IMR-90 (cell line): ENCODE data around the gene CD82. TPM values are rescaled to one million over a fixed set of nuclear protein-coding genes. Genes with fewer than 3 reads are reported as not detected.

ENCODE experiments used
- ATAC-seq: fragments of 200-7000 bp; cut with Tn5 transposase; 2 replicates; pipeline ENCODE4 v1.9.1; 2020; ENCODE audit warnings: low read depth, mild to moderate bottlenecking, moderate library complexity
- BruUV-seq: library from RNA; stranded (reverse); fragments of 400-500 nt; replicated peaks from 2 replicates; lab custom pipeline; 2021; lab: Mats Ljungman, UMichigan
- CTCF ChIA-PET: fragments of 300-600 bp; formaldehyde crosslinking; extraction: SDS; loops from one replicate; lab custom pipeline; 2021; ENCODE audit warnings: antibody characterized with exemption; lab: Yijun Ruan, JAX
- POLR2A ChIA-PET: fragments of 300-600 bp; sonication (Branson Sonifier 250); formaldehyde crosslinking; loops from one replicate; lab custom pipeline; 2022; ENCODE audit warnings: antibody characterized with exemption; ENCODE audit not compliant: unreplicated experiment; lab: Charles Lee
- DNase-seq: peaks from one replicate; pipeline ENCODE4 v3.0.0; 2013
- H2AFZ ChIP-seq: replicated peaks from 2 replicates; pipeline ENCODE3; 2013; ENCODE audit warnings: low read length, mild to moderate bottlenecking; ENCODE audit not compliant: poor library complexity
- H2AK5ac ChIP-seq: 2 replicates; pipeline ENCODE4 v1.6.1; 2013; ENCODE audit warnings: low read depth, low read length, inconsistent platforms
- H2AK9ac ChIP-seq: replicated peaks from 2 replicates; pipeline ENCODE3; 2013; ENCODE audit warnings: mild to moderate bottlenecking, low read depth, low read length, moderate library complexity; ENCODE audit not compliant: poor library complexity
- H2BK120ac ChIP-seq: 2 replicates; pipeline ENCODE4 v1.6.1; 2013; ENCODE audit warnings: low read depth, low read length, inconsistent platforms
- H2BK15ac ChIP-seq: 3 replicates; pipeline ENCODE4 v1.6.1; 2013; ENCODE audit warnings: low read depth, low read length, inconsistent platforms
- H2BK20ac ChIP-seq: 2 replicates; pipeline ENCODE4 v1.6.1; 2013; ENCODE audit warnings: low read depth, mild to moderate bottlenecking, inconsistent platforms, low read length, moderate library complexity
- H2BK5ac ChIP-seq: 2 replicates; pipeline ENCODE4 v1.6.1; 2013; ENCODE audit warnings: mild to moderate bottlenecking, low read depth, low read length, inconsistent platforms; ENCODE audit not compliant: poor library complexity, severe bottlenecking
- H3K14ac ChIP-seq: replicated peaks from 2 replicates; pipeline ENCODE4 v1.6.1; 2013; ENCODE audit warnings: low read depth, low read length, inconsistent platforms
- H3K18ac ChIP-seq: 2 replicates; pipeline ENCODE4 v1.6.1; 2013; ENCODE audit warnings: low read depth, low read length, control low read depth
- H3K23ac ChIP-seq: 2 replicates; pipeline ENCODE4 v1.6.1; 2013; ENCODE audit warnings: low read depth, low read length, inconsistent platforms
- H3K27ac ChIP-seq: 2 replicates; pipeline ENCODE4 v1.5.1; 2013; ENCODE audit warnings: mild to moderate bottlenecking, control low read depth, low read length; ENCODE audit not compliant: insufficient read depth
- H3K27me3 ChIP-seq: 2 replicates; pipeline ENCODE4 v1.6.1; 2013; ENCODE audit warnings: low read length; ENCODE audit not compliant: control insufficient read depth, insufficient read depth
- H3K36me3 ChIP-seq: 2 replicates; pipeline ENCODE4 v1.6.1; 2013; ENCODE audit warnings: low read length, mixed read lengths; ENCODE audit not compliant: control insufficient read depth, insufficient read depth
- H3K4ac ChIP-seq: 2 replicates; pipeline ENCODE4 v1.6.1; 2013; ENCODE audit warnings: low read depth, low read length, inconsistent platforms
- H3K4me1 ChIP-seq: 2 replicates; pipeline ENCODE4 v1.6.1; 2013; ENCODE audit warnings: low read length, mixed read lengths; ENCODE audit not compliant: control insufficient read depth, insufficient read depth
- H3K4me2 ChIP-seq: 2 replicates; pipeline ENCODE4 v1.6.1; 2013; ENCODE audit warnings: low read depth, mild to moderate bottlenecking, control low read depth, low read length, moderate library complexity
- H3K4me3 ChIP-seq: 2 replicates; pipeline ENCODE4 v1.5.1; 2013; ENCODE audit warnings: low read depth, mild to moderate bottlenecking, control low read depth, low read length, moderate library complexity; ENCODE audit not compliant: insufficient read depth
- H3K56ac ChIP-seq: 2 replicates; pipeline ENCODE4 v1.6.1; 2013; ENCODE audit warnings: low read length, inconsistent platforms; ENCODE audit not compliant: insufficient read depth; ENCODE audit errors: extremely low read depth
- H3K79me1 ChIP-seq, 2 experiments: 2 replicates each; pipeline ENCODE4 v1.6.1; 2013; ENCODE audit warnings: low read length in 2 of 2, inconsistent platforms in 1 of 2, low read depth in 1 of 2
- H3K9ac ChIP-seq: 2 replicates; pipeline ENCODE4 v1.6.1; 2013; ENCODE audit warnings: low read depth, low read length, control low read depth
- H3K9me1 ChIP-seq: 2 replicates; pipeline ENCODE4 v1.6.1; 2013; ENCODE audit warnings: low read length, inconsistent platforms; ENCODE audit not compliant: insufficient read depth
- H3K9me3 ChIP-seq: 2 replicates; pipeline ENCODE4 v1.6.1; 2013; ENCODE audit warnings: low read length; ENCODE audit not compliant: control insufficient read depth, insufficient read depth
- H4K20me1 ChIP-seq: 2 replicates; pipeline ENCODE4 v1.6.1; 2013; ENCODE audit warnings: low read length, inconsistent platforms; ENCODE audit not compliant: insufficient read depth
- H4K5ac ChIP-seq: 2 replicates; pipeline ENCODE4 v1.6.1; 2013; ENCODE audit warnings: mild to moderate bottlenecking, low read depth, low read length, control low read depth
- H4K8ac ChIP-seq, 2 experiments: 2 replicates each; pipeline ENCODE4 v1.6.1; 2013; ENCODE audit warnings: low read depth in 2 of 2, low read length in 2 of 2, control low read depth in 1 of 2, inconsistent platforms in 1 of 2
- H4K91ac ChIP-seq: 2 replicates; pipeline ENCODE4 v1.6.1; 2013; ENCODE audit warnings: low read depth, low read length, inconsistent platforms; ENCODE audit not compliant: insufficient read depth
- CEBPB ChIP-seq: IDR thresholded peaks from 2 replicates; pipeline ENCODE4 v1.6.1; 2012; ENCODE audit warnings: low read depth, low read length, improper control_type of control experiment
- CHD1 ChIP-seq: IDR thresholded peaks from 2 replicates; pipeline ENCODE4 v1.6.1; 2012; ENCODE audit warnings: low read depth, low read length, improper control_type of control experiment
- MAFK ChIP-seq: IDR thresholded peaks from 2 replicates; pipeline ENCODE4 v1.6.1; 2012; ENCODE audit warnings: low read depth, low read length, improper control_type of control experiment
- MAZ ChIP-seq: IDR thresholded peaks from 2 replicates; pipeline ENCODE4 v1.6.1; 2012; ENCODE audit warnings: low read depth, mild to moderate bottlenecking, low read length, improper control_type of control experiment, moderate library complexity, borderline replicate concordance
- MXI1 ChIP-seq: IDR thresholded peaks from 2 replicates; pipeline ENCODE4 v1.6.1; 2012; ENCODE audit warnings: low read depth, mild to moderate bottlenecking, low read length, moderate library complexity, borderline replicate concordance
- NFE2L2 ChIP-seq: fragments of 150-350 bp; IDR thresholded peaks from 2 replicates; pipeline ENCODE4 v1.6.1; 2016; ENCODE audit warnings: low read depth, mild to moderate bottlenecking, low read length
- RCOR1 ChIP-seq: IDR thresholded peaks from 2 replicates; pipeline ENCODE4 v1.6.1; 2012; ENCODE audit warnings: mild to moderate bottlenecking, low read length, improper control_type of control experiment; ENCODE audit not compliant: insufficient replicate concordance
- RFX5 ChIP-seq: IDR thresholded peaks from 2 replicates; pipeline ENCODE4 v1.8.0; 2012; ENCODE audit warnings: low read depth, mild to moderate bottlenecking, low read length, moderate library complexity
- SMC3 ChIP-seq: fragments of 150-350 bp; IDR thresholded peaks from 2 replicates; pipeline ENCODE4 v1.6.1; 2016; ENCODE audit warnings: low read depth, mild to moderate bottlenecking, antibody characterized with exemption, low read length, moderate library complexity
- WGBS, 2 experiments: methylation state at CpG; one replicate each; pipeline versions ENCODE4 v1.1.5 to v1.1.7; 2013; ENCODE audit warnings: missing lambda C conversion rate in 2 of 2; ENCODE audit not compliant: insufficient read length in 1 of 2; ENCODE audit errors: extremely low coverage in 2 of 2; 5-methylcytosine and 5-hydroxymethylcytosine counted together
- dilution Hi-C: fragments of 300-500 bp; cut with HindIII; formaldehyde crosslinking; loops from one replicate; pipeline ENCODE4 v1.14.3; 2018; ENCODE audit warnings: low sequenced_read_pairs; ENCODE audit not compliant: unreplicated experiment
- in situ Hi-C: fragments of 300-500 bp; cut with MboI; formaldehyde crosslinking; loops from 3 replicates; pipeline ENCODE4 v1.14.3; 2019; ENCODE audit warnings: low sequenced_read_pairs, inconsistent platforms, mixed read lengths
- intact Hi-C: fragments of 100-400 bp; cut with micrococcal nuclease; formaldehyde crosslinking; loops from 2 replicates; pipeline ENCODE4 v1.10.0; 2022
- polyA plus RNA-seq, 3 experiments: library from polyadenylated mRNA; depleted of rRNA; stranded (reverse); fragments of >200 nt; gene quantifications; 2 replicates each; pipeline ENCODE4 v1.2.3, GENCODE V29; 2012; ENCODE audit warnings: low replicate concordance in 1 of 3
- total RNA-seq: library from RNA; depleted of rRNA; stranded (reverse); fragments of >200 nt; gene quantifications from 2 replicates; pipeline ENCODE4 v1.2.3, GENCODE V29; 2012
- TF ChIP-seq, protein P1 (sequence below): conservative IDR thresholded peaks from 2 replicates; pipeline ENCODE4 v1.5.1; 2012; ENCODE audit warnings: mild to moderate bottlenecking, low read depth, low read length, improper control_type of control experiment
- TF ChIP-seq, protein P2 (sequence below): fragments of 150-350 bp; IDR thresholded peaks from 2 replicates; pipeline ENCODE4 v1.6.1; 2016; ENCODE audit warnings: low read depth, mild to moderate bottlenecking, low read length, moderate library complexity, borderline replicate concordance
- TF ChIP-seq, protein P3 (sequence below): fragments of 150-350 bp; IDR thresholded peaks from 2 replicates; pipeline ENCODE4 v1.6.1; 2017; ENCODE audit warnings: mild to moderate bottlenecking, antibody characterized with exemption, low read length, low read depth

CD82 gene
- total and polyA plus RNA-seq, 2 of the 4 experiments (the other 2 are of a cell fraction): 32.8 to 49.4 TPM

DNA sequence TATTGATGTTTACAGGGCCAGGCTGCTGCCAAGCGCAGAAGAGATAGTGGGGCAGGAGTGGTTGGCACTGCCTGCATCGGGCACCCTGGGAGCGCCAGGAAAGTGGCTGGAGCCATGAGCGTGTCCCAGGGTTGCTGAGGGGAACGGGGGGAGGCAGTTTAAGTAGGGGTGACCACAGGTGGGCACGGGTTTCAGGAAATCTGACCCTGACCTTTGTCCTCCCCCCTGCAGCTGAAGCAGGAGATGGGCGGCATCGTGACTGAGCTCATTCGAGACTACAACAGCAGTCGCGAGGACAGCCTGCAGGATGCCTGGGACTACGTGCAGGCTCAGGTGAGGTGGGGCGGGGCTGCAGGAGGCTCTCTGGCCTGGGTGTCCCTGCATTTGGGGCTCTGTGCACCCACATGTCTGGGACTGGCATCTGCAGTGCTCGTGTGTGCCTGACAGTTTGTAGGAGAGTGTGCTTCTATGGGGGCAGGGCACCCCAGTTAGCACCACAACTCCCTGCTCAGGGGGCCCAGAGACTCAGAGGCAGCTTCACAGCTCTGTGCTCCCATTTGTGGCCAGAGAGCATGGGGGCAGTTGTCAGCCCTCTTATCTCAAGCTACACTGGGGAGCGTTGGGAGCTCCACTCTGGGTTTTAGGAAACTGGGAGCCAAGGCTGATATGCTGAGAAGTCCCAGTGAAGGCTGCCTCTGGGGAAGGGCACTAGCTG, 49.7 kb downstream of the CD82 start:
- intact Hi-C loops: loop anchor here (10.0 kb wide), 1 partner anchor 520 kb away; the partner anchor contains the start of gene EXT2
- BruUV-seq: no TSS peak
- Histone ChIP-seq H3K4me1 (peaks cover 2% of the 10 kb centered on the region; the same call in 1 of the 2 replicates), H3K9me3 (no peaks in the 10 kb centered on the region), H3K18ac (no peak overlapping the region), H3K27me3 (no peaks in the 10 kb centered on the region), H3K23ac (no peak overlapping the region), H3K4me2 (no peak overlapping the region), H2BK20ac (no peak overlapping the region), H3K4me3 (no peak overlapping the region), H2AK9ac (no peak overlapping the region), H3K14ac (no peak overlapping the region), H3K56ac (no peak overlapping the region), H2BK15ac (no peak overlapping the region), H4K8ac (no peak overlapping the region), H4K20me1 (no peaks in the 10 kb centered on the region), H3K27ac (no peak overlapping the region), H4K5ac (no peak overlapping the region), H2AFZ (no peak overlapping the region), H3K9ac (no peak overlapping the region), H4K91ac (no peak overlapping the region), H3K36me3 (peaks cover 16% of the 10 kb centered on the region), H2BK5ac (no peak overlapping the region), H3K9me1 (no peaks in the 10 kb centered on the region), H3K4ac (no peak overlapping the region), H3K79me1 (no peaks in the 10 kb centered on the region), H2BK120ac (no peak overlapping the region), H2AK5ac (no peak overlapping the region)
- CTCF ChIA-PET: no interaction called here
- DNase-seq (no peak), ATAC-seq (no peak)
- POLR2A ChIA-PET: no interaction called here
- dilution Hi-C loops: no loop called here
- WGBS, 2 experiments: 83% methylated on average over 5 of the region's 15 CpGs; no CpG with 5 or more reads in 1 of the 2 experiments
- in situ Hi-C loops: no loop called here
- TF ChIP-seq SMC3 (no peak), MXI1 (no peak), MAFK (no peak), CEBPB (no peak), MAZ (no peak), RCOR1 (no peak), RFX5 (no peak), NFE2L2 (no peak), CHD1 (no peak)
- TF ChIP-seq, protein P1, sequence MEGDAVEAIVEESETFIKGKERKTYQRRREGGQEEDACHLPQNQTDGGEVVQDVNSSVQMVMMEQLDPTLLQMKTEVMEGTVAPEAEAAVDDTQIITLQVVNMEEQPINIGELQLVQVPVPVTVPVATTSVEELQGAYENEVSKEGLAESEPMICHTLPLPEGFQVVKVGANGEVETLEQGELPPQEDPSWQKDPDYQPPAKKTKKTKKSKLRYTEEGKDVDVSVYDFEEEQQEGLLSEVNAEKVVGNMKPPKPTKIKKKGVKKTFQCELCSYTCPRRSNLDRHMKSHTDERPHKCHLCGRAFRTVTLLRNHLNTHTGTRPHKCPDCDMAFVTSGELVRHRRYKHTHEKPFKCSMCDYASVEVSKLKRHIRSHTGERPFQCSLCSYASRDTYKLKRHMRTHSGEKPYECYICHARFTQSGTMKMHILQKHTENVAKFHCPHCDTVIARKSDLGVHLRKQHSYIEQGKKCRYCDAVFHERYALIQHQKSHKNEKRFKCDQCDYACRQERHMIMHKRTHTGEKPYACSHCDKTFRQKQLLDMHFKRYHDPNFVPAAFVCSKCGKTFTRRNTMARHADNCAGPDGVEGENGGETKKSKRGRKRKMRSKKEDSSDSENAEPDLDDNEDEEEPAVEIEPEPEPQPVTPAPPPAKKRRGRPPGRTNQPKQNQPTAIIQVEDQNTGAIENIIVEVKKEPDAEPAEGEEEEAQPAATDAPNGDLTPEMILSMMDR: no peak
- TF ChIP-seq, protein P2, sequence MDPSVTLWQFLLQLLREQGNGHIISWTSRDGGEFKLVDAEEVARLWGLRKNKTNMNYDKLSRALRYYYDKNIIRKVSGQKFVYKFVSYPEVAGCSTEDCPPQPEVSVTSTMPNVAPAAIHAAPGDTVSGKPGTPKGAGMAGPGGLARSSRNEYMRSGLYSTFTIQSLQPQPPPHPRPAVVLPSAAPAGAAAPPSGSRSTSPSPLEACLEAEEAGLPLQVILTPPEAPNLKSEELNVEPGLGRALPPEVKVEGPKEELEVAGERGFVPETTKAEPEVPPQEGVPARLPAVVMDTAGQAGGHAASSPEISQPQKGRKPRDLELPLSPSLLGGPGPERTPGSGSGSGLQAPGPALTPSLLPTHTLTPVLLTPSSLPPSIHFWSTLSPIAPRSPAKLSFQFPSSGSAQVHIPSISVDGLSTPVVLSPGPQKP: no peak
- TF ChIP-seq, protein P3, sequence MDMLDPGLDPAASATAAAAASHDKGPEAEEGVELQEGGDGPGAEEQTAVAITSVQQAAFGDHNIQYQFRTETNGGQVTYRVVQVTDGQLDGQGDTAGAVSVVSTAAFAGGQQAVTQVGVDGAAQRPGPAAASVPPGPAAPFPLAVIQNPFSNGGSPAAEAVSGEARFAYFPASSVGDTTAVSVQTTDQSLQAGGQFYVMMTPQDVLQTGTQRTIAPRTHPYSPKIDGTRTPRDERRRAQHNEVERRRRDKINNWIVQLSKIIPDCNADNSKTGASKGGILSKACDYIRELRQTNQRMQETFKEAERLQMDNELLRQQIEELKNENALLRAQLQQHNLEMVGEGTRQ: no peak
